ENCODE data around the gene MAP3K19.
"Not testable (repeated sequence)": the region's sequence is repeated elsewhere in the genome, so short reads cannot be mapped to it uniquely, and the experiment has no call there.

The MAP3K19 gene

GRCh38 chr2:135052042-135052876 is 5.0 kb upstream of the MAP3K19 start, which contains the start of gene RAB3GAP1:
Gene RAB3GAP1, plus strand, starts transcription at chr2:135052292. Its CDS starts 16 bp downstream, at chr2:135052308.
- DNase-seq, result peak; percentile 84

GRCh38 chr2:135050684-135051083 is 3.4 kb upstream of the MAP3K19 start:
- DNase-seq, result no peak

GRCh38 chr2:135050132-135050531 is 2.9 kb upstream of the MAP3K19 start:
- no peak for DNase-seq

GRCh38 chr2:135048122-135048521 is 875 bp upstream of the MAP3K19 start:
- no peak for DNase-seq

GRCh38 chr2:135043345-135043744 is 3.9 kb downstream of the MAP3K19 start:
- no peak for DNase-seq

- no peak for DNase-seq
Observed at GRCh38 chr2:135037831-135038230, 9.4 kb downstream of the MAP3K19 start.

- DNase-seq, result not testable (repeated sequence)
Observed at GRCh38 chr2:135033216-135033615, 14.0 kb downstream of the MAP3K19 start.

- no peak for DNase-seq
Observed at GRCh38 chr2:135030826-135031225, 16.4 kb downstream of the MAP3K19 start.

GRCh38 chr2:135029481-135030134 is 17.6 kb downstream of the MAP3K19 start:
- no peak for DNase-seq

- no peak for DNase-seq
Observed at GRCh38 chr2:135023886-135024485, 23.3 kb downstream of the MAP3K19 start.

- no peak for DNase-seq
Observed at GRCh38 chr2:135022952-135023880, 24.0 kb downstream of the MAP3K19 start.

GRCh38 chr2:135021618-135022017 is 25.6 kb downstream of the MAP3K19 start:
- no peak for DNase-seq

- no peak for DNase-seq
Observed at GRCh38 chr2:135011633-135012032, 35.6 kb downstream of the MAP3K19 start.

GRCh38 chr2:135010200-135010942 is 36.9 kb downstream of the MAP3K19 start:
- no peak for DNase-seq

- no peak for DNase-seq
Observed at GRCh38 chr2:135009339-135009738, 37.9 kb downstream of the MAP3K19 start.

GRCh38 chr2:135005753-135006152 is 41.5 kb downstream of the MAP3K19 start:
- no peak for DNase-seq

GRCh38 chr2:135004005-135004746 is 43.1 kb downstream of the MAP3K19 start:
- peak; percentile 87 for DNase-seq

- no peak for DNase-seq
Observed at GRCh38 chr2:135002836-135003235, 44.4 kb downstream of the MAP3K19 start.

- no peak for DNase-seq
Observed at GRCh38 chr2:134999521-134999920, 47.7 kb downstream of the MAP3K19 start.

- DNase-seq, result no peak
Observed at GRCh38 chr2:134988994-134989605, 58.1 kb downstream of the MAP3K19 start.

- no peak for DNase-seq
Observed at GRCh38 chr2:134985061-134985460, 62.2 kb downstream of the MAP3K19 start.

Data from retina (tissue), 1 donor.